HG02571 (cell line): ENCODE measurements around the gene GALNT2.

ENCODE experiments used
- ATAC-seq: cut with Tn5 transposase; IDR thresholded peaks from one replicate; pipeline ENCODE4 v1.9.1; 2021; ENCODE audit warnings: mild to moderate bottlenecking, moderate library complexity; ENCODE audit not compliant: unreplicated experiment

Gene GALNT2

DNA sequence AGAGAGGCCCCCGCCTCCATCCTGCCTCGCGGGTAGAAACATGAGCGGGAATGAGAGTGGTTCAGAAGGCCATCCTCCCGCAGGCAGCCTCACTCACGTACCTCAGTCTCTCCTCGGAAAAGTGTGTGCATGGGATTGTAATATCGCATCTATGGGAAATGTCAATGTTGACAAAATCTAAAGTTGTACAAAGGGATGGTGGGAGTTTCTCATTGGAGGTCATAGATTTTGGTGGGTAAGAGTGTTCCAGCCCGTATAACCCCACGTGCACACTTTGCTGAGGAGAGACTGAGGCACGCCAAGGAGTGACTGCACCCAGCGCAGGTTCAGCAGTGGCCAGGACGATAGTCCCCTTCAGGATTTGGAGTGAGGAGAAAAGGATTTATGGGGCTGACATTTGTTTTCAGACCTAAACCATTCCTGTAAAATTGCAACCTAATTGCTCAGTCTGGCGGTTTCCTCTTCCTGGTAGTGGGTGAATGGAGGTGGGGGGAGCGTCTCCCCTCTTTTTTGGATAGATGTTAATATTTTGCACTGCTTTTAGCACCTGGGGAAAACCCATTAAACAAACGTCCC is 59.6 kb downstream of the GALNT2 start:
- ATAC-seq = no peak

DNA sequence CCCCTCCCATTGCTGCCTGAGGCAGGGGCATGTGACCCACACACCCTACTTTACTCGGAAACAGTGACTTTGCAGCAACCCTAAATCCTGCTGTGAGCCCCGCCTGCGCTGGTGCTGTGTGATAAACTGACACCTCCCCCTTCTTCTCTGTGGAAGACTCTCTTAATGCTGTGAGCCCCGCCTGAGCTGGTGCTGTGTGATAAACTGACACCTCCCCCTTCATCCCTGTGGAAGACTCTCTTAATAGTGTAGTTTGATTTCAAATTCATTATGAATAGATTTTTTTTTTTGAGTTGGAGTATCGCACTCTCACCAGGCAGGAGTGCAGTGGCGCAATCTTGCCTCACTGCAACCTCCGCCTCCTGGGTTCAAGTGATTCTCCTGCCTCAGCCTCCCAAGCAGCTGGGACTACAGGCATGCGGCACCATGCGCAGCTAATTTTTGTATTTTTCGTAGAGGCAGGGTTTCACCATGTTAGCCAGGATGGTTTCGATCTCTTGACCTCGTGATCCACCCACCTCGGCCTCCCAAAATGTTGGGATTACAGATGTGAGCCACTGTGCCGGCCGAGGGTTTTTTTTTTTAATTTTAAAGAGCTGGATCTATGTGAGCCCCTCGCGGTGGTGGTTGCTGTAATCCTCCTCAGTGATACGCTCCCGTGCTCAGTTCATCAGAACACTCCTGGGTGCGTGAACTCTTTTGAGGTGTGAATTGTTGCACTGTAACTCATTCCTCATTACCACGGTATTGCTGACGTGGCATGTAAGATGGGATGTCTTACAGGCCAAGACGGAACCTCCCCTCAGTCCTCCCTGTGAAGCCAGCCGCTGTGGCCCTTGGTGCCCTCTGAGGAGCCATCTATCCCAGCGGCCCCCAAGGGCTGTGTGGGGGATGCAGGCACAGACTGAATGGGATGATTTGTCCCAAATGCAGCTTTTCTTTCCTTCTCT is 60.3 kb downstream of the GALNT2 start:
- ATAC-seq = no peak

DNA sequence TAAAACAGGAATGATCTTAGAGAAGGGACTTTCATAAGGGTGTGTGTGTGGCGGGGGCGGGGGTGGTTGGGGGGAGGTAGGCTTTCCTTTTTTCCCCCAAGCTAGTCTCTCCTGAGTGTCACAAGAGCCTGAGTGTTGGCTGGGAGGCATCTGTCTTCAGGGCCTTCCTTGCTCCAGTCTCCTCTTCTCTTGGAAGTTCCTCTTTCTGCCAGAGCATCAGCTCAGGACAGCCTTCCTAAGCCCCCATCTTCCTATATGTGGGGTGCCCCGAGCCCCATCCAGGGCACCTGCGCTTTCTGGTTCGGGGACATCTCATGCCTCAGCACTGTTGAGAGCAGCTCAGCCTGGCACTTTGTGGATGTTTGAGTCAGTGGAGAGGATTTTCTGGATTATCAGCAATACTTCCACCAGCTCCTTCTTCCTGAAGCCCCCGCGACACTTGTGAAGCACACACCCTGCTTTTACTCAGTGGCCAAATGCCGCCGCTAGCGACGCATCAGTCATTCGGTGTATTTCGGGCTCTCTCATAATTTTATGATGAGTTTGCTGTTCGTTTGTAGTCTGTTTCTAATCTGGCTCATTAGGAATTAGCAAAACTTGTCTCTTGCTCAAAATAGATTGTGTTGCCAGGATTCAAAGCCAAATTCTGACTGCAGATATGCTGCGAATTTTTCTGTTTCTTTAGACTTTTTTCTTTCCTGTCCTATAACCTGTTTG is 61.7 kb downstream of the GALNT2 start:
- no peak for ATAC-seq

DNA sequence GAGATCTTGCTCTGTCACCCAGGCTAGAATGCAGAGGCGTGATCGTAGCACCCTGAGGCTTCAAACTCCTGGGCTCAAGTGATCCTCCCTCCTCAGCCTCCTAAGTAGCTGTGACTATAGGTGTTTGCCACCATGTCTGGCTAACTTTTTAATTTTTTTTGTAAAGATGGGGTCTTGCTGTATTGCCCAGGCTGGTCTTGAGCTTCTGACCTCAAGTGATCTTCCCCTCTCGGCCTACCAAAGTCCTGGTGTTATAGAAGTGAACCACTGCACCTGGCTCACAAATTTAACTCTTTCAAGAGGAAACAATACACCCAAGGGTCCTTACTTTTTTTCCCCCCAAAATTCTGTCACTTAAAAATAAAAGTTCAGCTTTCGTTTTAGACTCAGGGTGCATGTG is 62.3 kb downstream of the GALNT2 start:
- no peak for ATAC-seq

DNA sequence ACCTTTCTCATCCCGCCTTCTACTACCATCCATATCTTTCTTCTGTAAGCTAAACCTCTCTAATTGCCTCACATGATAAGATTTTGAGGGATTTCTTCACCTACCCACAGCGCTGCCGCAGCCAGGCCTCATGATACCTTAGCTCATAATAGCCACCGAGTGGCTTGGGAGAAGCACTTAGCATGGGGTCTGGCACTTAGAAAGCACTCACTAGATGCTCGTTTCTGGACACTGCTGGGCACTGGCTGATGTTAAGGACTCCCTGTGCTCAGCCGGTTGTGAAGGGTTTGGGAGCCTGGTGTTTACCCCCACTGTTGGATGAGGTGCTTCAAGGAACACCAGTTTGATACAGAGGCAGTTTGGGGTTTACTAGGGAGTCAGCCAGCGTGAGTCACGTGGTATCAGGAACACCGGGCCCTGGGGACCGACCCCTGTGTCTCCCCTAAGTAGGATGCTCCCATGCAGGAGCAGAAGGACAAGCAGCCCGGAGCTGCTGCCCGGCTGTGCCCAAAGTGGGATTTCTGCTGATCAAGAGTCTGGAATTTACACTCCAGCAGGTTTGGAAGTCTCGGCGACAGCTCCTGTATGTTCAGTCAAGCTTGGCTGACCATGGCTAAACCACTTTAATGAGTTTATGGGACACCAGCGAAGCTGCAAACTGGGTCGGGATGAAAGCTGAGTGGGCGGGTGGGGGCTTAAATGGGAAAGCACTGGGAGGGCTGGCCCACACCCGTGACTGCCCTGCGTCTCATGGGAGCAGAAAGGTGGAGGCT is 63.3 kb downstream of the GALNT2 start:
- no peak for ATAC-seq

DNA sequence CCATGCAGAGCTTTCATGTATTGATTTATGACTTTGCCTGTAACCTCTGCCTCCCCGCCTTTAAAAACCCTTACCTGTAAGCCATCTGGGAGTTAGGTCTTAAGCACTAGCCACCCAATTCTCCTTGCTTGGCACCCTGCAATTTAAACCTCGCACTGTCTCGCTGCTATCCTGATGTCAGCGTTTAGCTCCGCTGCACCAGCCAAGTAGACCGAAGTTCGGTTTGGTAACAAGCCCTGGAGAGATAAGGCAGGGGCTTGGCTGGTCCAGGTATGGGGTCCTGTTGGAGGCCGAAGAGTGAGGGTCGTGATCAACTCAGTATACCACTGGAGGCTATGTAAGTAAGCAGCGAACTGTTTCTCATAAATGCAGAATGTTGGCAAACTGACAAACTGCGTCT is 64.4 kb downstream of the GALNT2 start:
- no peak for ATAC-seq

DNA sequence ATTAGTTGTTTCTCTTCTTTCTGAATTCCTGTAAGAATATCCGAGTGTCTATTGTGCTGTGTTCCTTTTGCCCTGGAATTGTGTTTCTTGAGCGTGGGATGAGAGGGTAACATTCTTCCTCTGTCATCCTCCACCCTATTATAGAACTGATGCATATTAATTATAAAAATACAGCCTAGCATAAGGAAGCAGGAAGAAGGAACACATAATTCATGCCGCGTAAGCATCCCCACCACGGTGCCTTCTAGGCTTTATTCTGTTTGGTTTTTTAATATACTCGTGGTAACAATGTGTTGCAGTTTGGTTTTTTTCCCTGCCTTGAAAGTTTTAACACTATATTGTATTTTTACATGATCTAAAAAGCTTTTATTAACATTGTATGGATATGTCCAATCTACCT is 65.7 kb downstream of the GALNT2 start:
- ATAC-seq = no peak

DNA sequence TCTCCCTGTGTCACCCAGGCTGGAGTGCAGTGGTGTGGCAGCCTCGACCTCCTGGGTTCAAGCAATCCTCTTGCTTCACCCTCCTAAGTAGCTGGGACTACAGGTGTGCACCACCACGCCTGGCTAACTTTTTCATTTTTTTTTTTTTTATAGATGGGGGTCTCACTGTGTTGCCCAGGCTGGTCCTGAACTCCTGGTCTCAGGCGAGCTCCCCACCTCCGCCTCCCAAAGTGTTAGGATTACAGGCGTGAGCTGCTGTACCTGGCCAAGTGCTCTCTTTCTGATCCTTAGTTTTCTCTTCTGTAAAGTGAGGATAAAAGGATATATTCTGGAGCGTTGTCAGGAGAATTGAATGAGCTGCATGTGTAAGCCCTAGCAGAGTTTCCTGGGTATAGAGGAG is 68.7 kb downstream of the GALNT2 start:
- no peak for ATAC-seq

DNA sequence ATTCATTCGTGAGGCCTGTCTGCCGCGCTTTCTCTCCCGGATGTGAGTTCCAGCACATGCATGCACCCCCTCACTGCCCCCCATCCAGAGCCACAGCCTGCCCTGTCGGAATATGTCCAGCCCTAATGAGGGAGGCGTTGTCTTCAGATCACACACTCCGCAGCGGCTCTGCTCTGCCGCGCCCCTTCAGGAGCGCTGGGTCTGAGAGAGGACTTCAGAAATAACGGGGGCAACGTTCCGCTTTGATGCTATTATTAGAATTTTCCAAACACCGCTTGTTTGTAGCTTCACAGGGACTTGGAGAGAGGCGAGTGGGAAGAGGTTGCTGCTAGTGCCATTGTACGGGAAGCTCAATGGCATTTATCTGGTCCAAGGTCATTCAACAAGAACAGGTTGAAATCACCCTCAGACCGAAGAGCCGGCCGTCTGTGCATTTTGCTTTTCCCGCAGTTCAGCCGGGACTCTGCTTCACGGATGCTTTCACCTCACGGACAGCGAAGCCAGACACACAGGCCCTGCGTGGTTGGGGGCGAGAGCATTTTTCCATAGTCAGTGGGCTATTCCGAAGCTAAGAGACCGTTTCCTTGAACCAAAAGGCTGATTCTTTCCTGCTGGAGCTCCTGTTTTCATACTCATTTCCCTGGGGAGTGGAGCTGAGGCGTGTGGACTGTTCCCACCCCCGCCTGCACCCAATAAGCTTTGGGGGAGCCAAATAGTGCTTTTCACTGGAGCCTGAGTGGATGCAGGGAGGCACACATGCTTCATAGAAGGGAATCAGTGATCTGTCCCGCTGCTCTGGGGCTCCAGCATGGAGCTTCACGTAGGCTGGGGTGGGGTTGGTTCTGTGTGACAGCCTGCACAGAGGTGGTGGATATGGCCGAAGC is 69.7 kb downstream of the GALNT2 start:
- no peak for ATAC-seq

DNA sequence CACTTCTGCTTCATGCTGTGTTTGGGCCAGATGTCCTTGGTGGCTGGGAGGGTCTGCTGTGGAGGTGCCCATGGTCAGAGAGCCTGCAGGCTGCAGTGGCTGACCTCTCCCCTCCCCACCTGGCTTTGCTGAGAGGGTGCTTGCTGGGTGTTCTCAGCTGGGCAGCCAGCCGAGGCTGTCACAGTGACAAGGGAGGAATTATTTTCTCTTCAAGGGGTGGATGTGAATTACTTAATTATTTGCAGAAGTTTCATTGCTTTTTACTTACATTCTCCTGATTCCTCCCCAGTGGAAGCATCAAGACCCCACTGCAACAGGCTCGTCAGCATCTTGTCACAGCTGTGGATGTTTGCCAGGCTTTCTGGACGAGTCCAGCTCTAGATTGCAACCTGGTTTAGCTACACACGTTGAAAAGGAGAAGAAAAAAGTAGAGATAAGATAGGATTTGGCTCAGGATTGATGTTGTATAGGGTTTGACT is 70.3 kb downstream of the GALNT2 start:
- no peak for ATAC-seq

DNA sequence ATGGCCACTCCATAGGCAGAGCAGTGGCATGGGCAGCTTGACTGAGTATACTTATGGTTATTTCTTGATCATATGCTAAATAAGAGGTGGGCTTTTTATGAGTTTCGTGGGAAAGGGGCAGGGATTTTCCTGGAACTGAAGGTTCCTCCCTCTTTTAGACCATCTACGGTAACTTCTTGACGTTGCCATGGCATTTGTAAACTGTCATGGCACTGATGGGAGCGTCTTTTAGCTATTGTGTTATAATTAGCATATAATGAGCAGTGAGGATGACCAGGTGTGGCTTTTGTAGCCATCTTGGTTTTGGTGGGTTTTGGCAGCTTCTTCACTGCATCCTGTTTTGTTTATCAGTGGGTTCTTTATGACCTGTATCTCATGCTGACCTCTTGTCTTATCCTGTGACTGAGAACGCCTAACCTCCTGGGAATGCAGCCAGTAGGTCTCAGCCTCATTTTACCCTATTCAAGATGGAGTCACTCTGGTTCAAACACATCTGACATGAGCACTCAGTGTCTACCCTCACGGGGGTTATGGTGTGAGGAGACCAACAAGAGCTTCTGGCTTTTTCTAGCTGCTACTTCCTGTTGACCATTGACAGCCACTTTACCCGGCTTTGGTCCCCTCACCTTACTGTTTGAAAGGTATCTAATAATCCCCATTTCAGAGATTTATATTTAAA is 71.7 kb downstream of the GALNT2 start:
- ATAC-seq = no peak

DNA sequence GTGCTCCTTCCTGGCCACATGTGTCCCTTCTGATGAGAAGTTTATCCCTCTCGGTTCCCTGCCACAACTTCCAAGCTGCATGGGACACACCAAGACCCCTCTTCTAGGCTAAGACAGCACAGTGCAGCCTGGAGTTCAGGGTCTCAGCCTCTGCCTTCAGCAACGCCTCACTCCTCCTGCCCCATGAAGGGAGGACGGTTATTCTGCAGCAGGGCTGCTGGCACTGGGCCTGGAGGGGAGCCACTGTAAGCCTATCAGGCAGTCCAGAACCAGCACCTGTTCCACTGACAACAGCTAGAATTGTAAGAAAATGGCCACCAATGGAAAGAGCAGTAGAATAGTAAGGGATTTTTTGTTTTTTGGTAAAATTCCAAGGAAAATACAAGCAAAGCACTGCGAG is 72.3 kb downstream of the GALNT2 start:
- ATAC-seq = no peak

DNA sequence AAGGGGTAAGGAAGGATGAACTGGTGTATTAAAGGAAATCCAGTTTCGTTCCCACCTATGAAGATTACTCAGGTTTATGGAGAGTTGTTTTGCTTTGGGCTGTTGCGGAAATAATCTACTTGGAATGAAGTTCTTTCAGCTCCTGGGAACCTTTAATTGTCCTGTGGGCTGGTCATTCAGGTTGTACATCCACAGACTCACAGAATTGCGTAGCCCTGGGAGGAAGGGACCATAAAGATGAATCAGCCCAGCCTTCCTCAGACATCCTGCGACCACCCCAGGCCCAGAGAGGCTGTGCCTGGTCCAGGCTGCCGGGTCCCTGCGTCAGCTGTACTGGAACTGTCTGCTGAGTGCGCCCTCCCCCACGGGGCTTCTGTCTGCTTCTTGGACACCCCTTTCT is 72.7 kb downstream of the GALNT2 start:
- ATAC-seq = no peak

DNA sequence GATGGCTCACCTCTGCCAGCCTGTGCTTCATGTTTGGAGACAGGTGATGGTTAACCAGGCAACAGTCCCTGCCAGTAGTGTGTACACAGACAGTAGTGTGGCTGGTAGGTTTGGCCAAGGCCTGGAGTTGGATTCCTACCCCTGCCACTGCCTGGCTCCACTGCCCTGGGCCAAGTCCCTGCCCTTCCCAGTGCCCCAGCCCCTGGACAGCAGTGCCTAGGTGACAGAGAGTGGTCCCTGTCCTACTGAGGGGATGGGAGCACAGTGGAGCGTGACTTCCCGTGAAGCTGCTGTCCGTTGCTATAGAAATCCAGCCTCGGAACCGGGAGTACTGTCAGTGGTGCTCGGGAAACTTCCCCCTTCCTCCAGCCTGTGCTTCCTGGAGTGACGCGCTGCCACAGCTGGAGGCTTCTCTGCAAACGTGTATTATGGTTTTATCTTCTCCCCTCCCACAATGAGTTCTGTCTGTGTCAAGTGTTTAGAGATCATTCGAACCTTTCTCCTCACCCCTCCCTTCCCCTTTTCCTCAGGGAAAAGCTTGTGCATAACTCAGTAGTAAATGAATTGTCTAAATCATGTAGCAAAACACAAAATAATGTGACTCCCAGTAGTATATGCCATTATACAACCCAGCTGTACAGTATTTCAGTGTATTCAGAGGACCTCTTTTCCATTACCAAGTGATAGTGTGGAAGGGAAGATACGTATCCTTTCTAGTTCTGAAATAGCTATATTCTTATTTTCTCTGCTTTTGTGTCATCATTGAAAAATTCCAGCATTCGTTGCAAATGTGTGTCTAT is 73.4 kb downstream of the GALNT2 start:
- no peak for ATAC-seq

DNA sequence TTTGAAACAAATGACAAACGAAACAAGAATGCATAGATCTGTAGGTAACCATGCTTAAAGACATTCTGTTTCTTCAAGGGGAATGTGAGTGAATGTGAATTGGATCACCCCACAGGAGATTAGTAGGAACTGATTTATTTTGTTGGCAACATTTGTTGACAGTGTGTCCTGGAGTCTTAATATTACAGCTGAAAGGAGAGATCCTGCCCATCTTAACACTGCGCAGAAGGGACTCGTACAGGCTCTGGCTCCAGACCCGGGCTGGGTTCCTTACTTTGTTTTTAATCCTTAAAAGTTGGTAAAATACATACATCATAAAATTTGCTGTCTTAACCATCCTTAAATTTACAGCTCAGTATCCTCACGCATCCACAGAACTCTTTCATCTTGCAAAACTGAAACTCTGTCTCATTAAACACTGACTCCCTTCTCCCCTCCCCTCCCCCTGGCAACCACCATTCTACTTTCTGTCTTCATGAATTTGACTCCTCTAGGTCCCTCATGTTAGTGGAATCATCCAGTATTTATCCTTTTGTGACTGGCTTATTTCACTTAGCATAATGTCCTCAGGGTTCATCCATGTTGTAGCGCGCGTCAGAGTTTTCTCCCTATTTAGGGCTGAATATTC is 74.1 kb downstream of the GALNT2 start:
- ATAC-seq = no peak

DNA sequence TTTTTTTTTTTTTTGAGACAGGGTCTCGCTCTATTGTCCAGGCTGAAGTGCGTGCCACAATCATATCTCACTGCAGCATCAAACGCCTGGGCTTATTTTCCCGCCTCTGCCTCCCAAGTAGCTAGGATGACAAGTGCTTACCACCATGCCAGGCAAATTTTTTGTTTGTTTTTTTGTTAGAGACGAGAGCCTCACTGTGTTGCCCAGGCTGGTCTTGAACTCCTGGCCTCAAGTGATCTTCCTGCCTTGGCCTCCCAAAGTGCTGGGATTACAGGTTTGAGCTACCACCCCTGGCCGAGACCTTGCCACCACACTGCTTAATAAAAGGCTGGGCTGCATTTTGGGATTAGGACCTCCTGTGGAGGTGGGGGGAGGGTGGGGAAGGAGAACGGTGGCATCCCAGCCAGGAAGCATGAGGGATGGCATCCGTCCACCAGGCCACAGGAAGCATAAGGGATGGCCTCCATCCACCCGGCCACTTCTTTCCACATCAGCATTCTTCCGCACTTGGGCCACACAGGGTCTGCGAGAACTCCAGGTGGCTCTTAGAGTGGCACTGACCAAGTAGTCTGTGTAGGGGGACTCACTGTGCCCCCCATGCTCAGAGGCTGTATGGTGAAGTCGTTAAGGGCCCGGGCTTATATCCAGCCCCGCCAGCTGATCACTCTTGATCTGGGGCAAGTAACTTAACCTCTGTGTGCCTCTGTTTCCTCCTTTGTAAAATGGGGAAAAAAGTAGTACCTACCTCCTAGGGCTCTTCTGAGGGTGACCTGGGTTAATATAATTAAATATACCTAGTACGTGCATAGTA is 75.0 kb downstream of the GALNT2 start:
- ATAC-seq = no peak

DNA sequence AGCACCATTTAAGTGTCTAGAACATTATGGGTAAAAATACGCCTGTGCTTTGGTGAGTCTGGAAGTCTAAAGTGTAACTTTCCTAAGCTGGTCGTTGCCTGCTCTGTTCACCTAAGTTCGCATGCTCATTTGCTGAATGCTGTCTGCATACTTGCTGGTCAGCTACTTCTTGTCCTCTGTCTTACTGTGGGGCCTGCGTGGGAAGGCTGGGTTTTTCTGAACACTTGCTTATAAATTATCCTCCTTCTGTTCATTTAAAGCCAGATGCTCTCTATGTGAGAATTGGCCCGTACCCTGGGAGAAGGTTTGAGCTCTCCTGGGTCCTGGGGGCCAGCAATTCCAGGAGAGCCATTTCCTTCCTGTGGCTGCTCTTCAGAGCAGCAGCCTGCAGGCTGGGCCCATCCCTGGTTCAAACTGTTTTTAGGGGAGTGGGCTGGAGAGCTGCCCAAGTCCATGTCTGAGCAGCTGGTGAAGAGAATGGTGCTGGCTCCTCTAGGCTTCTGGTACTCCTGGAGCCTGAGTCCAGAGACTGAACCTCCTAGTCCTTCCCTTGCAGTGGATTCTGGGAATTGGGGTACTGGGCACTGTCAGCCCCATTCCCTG is 75.7 kb downstream of the GALNT2 start:
- ATAC-seq = no peak
